DMS 273 (cell line): ENCODE measurements around the gene RCBTB1.

Source experiments
- DNase-seq: peaks from one replicate; lab custom pipeline; 2025; ENCODE audit not compliant: unreplicated experiment; lab: John Stamatoyannopoulos, UW

Gene RCBTB1

GRCh38 chr13:49561062-49561410 is 24.3 kb downstream of the RCBTB1 start:
- no peak for DNase-seq

DNA sequence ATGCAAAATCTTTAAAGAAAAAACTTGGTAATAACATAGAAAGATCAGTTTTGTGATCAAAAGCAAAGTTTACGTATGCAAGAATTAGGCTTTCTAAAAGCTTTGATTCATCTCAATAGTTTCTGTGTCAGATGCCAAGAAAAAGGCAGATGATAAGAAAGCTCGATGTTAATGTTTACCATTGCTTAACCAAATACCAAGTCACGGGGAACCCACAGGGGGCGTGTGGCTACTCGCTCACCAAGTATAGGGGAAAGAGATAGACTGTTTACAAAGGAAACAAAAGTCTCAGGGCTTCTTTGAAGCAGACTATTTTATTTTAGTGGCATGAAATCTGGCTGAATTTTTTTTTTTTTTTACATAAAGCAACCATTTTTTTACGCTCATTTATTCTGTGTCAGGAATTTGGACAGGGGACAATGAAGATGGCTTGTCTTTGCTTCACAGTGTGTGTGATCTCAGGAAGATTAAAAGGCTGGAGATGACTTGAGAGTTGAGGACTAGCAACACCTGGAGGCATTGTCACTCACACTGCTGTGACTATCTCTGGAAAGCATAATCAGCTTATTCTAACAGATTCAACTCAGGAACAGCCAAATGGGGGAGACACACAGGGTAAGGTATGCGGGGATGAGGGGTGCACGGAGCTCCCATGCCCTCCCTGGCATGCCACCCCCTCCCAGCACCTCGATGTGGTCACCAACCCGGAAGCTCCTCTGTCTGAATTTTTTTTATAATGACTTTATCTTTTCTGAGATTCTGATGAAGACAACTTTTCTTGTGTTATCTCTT is 24.9 kb downstream of the RCBTB1 start:
- no peak for DNase-seq

GRCh38 chr13:49559006-49559405 is 26.4 kb downstream of the RCBTB1 start:
- no peak for DNase-seq

- no peak for DNase-seq
Observed at GRCh38 chr13:49554387-49554786, 31.0 kb downstream of the RCBTB1 start.

DNA sequence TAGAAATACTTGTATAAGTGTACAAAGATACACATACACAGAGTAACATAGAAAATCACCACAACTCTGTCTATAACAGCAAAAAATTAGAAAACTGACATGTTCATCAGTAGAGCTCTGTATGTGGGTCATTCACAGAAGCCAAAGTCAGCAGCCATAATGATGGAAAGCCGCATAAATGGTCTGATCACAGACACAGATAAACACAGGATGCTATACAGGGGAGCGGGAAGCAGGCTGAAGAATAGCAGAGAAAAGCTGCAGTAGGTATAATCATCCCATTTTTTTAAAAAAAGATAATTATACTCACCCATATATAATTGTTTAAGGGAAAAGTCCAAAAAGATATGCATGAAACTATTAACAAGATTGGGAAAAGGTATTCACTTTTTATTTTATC is 31.5 kb downstream of the RCBTB1 start:
- DNase-seq = no peak

GRCh38 chr13:49550942-49551644 is 34.3 kb downstream of the RCBTB1 start:
- no peak for DNase-seq

- no peak for DNase-seq
Observed at GRCh38 chr13:49549289-49549688, 36.1 kb downstream of the RCBTB1 start.

DNA sequence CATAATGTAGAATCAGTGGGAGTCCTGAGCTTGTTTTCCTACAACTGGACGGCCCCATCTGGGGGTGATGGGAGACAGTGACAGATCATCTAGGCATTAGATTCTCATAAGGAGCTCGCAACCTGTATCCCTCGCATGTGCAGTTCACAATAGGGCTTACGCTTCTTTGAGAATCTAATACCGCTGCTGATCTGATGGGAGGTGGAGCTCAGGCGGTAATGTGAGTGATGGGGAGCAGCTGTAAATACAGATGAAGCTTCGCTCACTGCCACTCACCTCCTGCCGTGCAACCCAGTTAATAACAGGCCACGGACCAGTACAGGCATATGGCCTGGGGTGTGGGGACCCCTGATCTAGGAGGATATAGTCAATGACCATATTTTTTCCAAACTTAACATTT is 38.8 kb downstream of the RCBTB1 start:
- DNase-seq = no peak

DNA sequence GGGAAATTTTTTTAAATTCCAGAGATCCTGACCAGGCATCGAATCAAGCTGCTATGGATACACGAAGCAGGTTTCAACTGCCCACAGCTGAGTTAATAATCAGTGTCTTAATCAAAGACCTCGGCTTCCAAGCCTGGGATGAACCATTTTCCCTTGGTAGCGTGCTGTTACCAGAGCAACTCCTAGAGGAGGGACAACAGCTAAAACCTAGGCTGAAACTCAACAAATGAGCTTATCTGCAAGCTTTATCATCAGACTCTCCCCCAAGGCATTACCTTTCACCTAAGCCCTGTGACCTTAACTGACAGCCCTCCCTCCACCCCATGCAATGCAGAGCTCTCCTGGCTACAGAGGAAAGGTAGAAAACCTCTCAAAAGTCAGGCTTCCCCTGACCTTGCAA is 39.7 kb downstream of the RCBTB1 start:
- DNase-seq = no peak

DNA sequence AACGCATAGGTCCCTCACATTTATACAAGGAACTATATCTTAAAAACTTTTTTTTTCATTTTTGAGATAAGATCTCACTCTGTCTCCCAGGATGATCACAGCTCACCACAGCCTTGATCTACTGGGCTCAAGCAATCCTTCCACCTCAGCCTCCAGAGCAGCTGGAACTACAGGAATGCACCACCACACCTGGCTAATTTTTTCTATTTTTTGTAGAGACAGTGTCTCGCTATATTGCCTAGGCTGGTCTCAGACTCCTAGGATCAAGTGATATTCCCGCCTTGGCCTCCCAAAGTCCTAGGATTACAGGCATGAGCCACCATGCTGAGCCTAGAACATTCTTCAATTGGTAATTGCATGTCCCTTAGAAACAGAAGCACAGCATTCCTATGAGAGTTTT is 41.7 kb downstream of the RCBTB1 start:
- DNase-seq = no peak

DNA sequence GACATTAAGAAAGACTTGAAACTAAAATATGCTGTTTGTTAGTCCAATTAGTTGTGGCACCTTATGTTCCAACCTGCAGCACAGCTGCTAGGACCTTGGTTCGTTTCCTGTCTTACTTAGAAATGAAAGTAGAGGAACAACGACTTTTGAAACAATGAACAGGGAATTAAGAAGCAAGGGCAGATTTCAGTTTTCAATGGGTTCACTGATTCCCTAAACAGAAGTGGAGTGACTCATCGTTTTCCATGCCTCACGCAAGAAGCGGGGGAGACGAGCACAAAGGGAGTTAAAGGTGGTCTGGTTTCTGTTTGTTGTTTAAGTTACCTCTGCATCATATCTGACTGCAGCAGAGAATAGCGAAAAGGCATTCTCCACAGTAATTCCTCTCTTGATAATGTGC is 44.8 kb downstream of the RCBTB1 start:
- DNase-seq = no peak

DNA sequence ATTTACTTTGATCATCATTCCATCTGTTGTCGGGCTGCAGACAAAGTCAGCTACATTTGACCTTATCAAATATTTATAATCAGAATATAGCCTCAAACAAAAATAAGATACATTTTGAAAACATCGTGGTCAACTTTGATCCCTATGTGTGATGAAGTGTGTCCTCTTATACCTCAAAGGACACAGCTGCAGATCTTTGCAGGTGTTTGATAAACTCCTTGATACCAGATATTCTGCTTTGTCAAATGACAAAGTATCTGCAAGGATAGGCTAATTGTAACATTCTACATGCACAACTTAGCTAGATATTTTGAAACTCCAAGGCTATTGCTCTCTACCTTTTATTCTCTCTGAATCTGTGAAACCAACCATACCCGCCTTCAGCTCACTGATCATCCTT is 45.6 kb downstream of the RCBTB1 start:
- no peak for DNase-seq

DNA sequence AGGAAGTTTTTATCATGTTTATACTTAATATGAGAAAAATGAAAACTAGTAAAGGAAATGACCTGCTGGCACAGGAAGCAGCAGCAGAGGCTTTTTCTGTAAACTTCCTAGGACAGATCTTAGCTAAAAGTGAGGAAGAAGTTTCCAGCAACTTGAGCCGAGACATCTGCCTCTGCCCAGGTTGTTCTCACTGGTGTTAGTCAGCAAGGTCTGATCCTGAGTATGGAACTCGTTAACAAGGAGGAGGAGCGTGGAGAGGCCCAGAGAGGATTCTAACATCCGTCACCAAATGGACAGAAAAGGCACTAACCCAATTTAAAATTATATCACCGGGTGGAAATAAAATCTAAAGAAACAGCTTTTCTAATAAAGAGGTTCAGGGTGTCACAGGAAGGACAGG is 46.0 kb downstream of the RCBTB1 start:
- no peak for DNase-seq

DNA sequence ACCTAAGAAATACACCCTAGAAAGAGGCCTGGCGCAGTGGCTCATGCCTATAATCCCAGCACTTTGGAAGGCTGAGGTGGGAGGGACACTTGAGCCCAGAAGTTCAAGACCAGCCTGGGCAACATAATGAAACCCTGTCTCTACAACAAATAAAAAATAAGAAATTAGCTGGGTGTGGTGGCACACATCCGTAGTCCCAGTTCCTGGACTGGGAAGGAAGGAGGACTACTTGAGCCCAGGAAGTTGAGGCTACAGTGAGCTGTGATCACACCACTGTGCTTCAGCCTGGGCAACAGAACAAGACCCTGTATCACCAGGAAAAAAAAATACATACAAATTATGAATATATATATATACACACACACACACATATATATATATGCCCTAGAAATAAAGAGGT is 47.0 kb downstream of the RCBTB1 start:
- DNase-seq = no peak

- DNase-seq = no peak
Observed at GRCh38 chr13:49536144-49536873, 49.0 kb downstream of the RCBTB1 start.

- no peak for DNase-seq
Observed at GRCh38 chr13:49533591-49534269, 51.6 kb downstream of the RCBTB1 start.

DNA sequence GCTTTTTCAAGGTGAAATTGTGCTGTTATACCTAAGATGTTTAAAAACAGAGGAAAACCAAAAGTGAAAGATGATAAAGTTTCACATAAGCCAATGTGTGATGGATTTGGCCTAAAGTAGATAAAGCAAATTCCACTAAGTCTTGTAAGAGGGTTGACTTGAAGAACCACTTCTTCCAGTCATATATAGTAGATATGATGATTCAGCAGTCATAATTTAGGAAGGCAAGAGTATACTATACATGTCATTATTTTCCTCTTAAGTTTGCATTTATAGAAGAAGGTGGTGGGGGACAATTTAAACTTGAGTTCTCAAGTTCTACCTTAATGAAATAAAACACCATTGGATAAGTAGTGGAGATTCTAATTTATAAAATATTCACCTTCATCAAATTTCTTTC is 52.3 kb downstream of the RCBTB1 start:
- no peak for DNase-seq

DNA sequence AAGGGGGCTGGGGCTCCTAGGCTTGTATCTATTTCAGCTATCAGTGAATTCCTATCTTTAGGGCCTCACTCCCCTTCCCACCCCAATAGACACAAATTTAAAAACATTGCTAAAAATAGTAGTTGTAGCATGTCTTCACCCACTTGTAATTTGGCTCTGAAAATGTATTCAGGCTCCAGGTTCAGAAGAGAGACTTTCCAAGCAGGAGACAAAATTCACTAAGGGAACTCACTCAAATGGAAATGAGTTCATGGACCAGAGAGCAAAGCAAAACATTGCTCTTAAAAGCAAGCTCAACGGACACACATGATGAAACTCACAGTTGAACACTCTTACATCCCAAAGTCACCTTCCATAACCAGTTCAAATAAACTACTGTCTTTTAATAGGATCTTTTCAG is 52.8 kb downstream of the RCBTB1 start:
- DNase-seq = no peak

DNA sequence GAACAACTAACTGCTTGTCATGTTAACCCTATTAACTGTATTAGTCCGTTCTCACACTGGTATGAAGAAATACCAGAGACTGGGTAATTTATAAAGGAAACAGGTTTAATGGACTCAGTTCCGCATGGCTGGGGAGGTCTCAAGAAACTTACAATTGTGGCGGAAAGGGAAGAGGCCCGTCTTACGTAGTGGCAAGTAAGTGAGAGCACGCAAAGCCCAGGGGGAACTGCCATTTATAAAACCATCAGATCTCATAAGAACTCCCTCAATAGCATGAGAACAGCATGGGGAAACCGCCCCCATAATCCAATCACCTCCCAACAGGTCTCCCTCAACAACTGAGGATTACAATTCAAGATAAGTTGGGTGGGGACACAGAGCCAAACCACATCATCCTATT is 54.9 kb downstream of the RCBTB1 start:
- DNase-seq = no peak

GRCh38 chr13:49528161-49528560 is 57.2 kb downstream of the RCBTB1 start:
- DNase-seq = no peak

DNA sequence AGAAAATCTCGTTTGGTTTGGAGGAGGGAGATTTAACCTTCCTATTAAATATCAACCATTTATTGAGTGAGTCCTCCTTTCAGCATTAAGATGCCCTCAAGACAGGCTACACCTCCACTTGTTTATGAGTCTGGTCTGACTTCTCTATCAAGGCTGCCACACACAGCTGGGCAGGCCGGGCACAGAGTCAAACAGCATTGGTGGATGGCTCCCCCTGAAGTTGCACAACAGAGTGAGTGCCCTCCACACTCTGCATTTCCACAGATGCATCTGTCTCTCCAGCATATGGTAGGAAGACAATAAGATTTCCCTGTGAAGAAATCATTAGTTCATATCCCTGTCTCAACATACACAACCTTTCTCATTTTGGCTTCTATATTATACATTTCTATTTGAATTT is 58.2 kb downstream of the RCBTB1 start:
- peak; percentile 35 for DNase-seq
